DND-41 (cell line): Measurements from ENCODE around the gene SPTSSA.

ENCODE experiments used
- EZH2 ChIP-seq: IDR thresholded peaks from 3 replicates; pipeline ENCODE4 v1.6.1; 2012; ENCODE audit warnings: borderline replicate concordance, low read depth, mild to moderate bottlenecking, moderate library complexity, low read length, inconsistent platforms; ENCODE audit not compliant: severe bottlenecking
- TF ChIP-seq, protein P1 (sequence below): IDR thresholded peaks from 2 replicates; pipeline ENCODE4 v1.5.1; 2012; ENCODE audit warnings: borderline replicate concordance, low read length, moderate library complexity, mild to moderate bottlenecking; ENCODE audit not compliant: poor library complexity, severe bottlenecking; ENCODE audit errors: extremely low read depth

DNA sequence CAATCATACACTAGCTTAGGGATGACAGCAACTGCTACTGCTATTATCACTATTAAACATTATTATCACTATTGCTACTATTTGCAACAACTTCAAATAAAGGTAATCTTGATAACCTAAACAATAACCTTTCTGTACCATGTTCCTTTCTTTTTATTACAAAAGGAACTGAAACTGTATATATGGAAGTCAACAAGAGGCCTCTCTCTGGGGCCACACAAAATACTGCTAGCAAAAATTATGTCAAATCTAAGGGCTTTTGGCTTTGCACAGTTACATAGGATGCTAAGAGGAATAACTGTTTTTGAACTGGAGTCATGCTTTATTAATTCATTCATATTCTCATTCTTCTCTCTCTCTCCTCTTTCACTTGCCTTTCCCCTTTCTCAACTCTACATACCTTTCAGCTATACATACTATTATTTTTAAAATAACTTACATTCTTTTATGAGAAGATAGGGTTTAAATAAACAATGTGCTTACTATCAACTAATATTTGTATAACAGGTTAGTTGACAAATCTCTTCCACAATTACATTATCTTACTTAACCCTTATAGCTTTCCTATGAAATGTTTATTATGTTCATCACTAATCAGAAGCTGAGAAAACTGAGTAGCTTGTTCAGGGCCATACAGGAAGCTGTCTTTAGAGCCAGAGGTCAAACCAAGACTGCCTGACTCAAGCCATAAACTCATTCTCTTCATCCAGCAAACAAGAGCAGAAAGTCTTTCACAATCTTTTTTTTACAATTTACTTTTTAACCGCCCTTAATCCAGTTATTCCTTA is 25.7 kb downstream of the SPTSSA start:
- no peak for TF ChIP-seq EZH2
- TF ChIP-seq, protein P1, sequence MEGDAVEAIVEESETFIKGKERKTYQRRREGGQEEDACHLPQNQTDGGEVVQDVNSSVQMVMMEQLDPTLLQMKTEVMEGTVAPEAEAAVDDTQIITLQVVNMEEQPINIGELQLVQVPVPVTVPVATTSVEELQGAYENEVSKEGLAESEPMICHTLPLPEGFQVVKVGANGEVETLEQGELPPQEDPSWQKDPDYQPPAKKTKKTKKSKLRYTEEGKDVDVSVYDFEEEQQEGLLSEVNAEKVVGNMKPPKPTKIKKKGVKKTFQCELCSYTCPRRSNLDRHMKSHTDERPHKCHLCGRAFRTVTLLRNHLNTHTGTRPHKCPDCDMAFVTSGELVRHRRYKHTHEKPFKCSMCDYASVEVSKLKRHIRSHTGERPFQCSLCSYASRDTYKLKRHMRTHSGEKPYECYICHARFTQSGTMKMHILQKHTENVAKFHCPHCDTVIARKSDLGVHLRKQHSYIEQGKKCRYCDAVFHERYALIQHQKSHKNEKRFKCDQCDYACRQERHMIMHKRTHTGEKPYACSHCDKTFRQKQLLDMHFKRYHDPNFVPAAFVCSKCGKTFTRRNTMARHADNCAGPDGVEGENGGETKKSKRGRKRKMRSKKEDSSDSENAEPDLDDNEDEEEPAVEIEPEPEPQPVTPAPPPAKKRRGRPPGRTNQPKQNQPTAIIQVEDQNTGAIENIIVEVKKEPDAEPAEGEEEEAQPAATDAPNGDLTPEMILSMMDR, result no peak
